Stomach (tissue), 4 donors: ENCODE measurements around the gene CTNNA3.

Source experiments
- CTCF ChIP-seq, 7 experiments: fragments of 450-650 bp in 4 of 7; fragments of 200-600 bp in 3 of 7; sonication (generic) in 3 of 7; IDR thresholded peaks; one replicate each; pipeline ENCODE4 v1.5.1; 2016 to 2019; ENCODE audit warnings: antibody characterized with exemption in 7 of 7, control low read depth in 2 of 7, mild to moderate bottlenecking in 1 of 7
- POLR2A ChIP-seq, 4 donors: fragments of 450-650 bp; IDR thresholded peaks; one replicate each; pipeline ENCODE4 v1.6.1; 2016; ENCODE audit warnings: antibody characterized with exemption in 4 of 4, control low read depth in 2 of 4, mild to moderate bottlenecking in 1 of 4, moderate library complexity in 1 of 4

GRCh38 chr10:66041771-66042170 lies 1654.2 kb downstream of the CTNNA3 start:
- no peak for TF ChIP-seq CTCF (IDR thresholded peaks at IDR 0.05)
- TF ChIP-seq POLR2A (IDR thresholded peaks at IDR 0.05), result no peak
